NB4 (cell line): ENCODE results near the gene SPEM2.

Experiments
- POLR2A ChIP-seq: IDR thresholded peaks from 2 replicates; pipeline ENCODE4 v1.6.1; 2011; ENCODE audit warnings: mild to moderate bottlenecking; ENCODE audit not compliant: insufficient read length; ENCODE audit errors: extremely low read depth
- TF ChIP-seq, protein P1 (sequence below): IDR thresholded peaks from one replicate; pipeline ENCODE4 v1.5.1; 2012; ENCODE audit warnings: low read depth, low read length
- TF ChIP-seq, protein P2 (sequence below): IDR thresholded peaks from 2 replicates; pipeline ENCODE4 v1.6.1; 2011; ENCODE audit warnings: low read depth, low read length

DNA sequence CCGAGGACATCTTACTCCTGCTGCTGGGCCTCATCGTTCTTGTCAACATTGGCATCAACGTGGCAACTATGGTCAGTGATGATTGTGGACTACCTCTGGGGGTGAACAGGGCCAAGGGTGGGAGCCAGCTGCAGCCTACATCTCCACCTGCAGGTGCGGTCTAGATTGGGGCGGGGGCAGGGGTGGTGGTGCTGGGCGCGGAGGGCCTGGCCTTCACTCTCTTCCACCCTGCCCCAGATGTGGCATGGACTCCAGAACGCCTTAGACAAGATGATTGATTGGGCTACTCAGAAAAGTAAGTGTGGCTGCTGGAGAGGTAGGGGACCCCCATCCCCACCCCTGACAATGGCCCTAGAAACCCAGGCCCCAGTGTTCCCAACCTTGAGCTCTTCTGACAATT lies 340 bp downstream of the SPEM2 start:
- TF ChIP-seq, protein P1, sequence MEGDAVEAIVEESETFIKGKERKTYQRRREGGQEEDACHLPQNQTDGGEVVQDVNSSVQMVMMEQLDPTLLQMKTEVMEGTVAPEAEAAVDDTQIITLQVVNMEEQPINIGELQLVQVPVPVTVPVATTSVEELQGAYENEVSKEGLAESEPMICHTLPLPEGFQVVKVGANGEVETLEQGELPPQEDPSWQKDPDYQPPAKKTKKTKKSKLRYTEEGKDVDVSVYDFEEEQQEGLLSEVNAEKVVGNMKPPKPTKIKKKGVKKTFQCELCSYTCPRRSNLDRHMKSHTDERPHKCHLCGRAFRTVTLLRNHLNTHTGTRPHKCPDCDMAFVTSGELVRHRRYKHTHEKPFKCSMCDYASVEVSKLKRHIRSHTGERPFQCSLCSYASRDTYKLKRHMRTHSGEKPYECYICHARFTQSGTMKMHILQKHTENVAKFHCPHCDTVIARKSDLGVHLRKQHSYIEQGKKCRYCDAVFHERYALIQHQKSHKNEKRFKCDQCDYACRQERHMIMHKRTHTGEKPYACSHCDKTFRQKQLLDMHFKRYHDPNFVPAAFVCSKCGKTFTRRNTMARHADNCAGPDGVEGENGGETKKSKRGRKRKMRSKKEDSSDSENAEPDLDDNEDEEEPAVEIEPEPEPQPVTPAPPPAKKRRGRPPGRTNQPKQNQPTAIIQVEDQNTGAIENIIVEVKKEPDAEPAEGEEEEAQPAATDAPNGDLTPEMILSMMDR = no peak
- no peak for TF ChIP-seq POLR2A
- TF ChIP-seq, protein P2, sequence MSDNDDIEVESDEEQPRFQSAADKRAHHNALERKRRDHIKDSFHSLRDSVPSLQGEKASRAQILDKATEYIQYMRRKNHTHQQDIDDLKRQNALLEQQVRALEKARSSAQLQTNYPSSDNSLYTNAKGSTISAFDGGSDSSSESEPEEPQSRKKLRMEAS = no peak
